Peyer's patch (tissue), 4 donors: Measurements from ENCODE around the gene SBF2. TPM values are rescaled to one million over a fixed set of nuclear protein-coding genes. Genes with fewer than 3 reads are reported as not detected.

Source experiments
- DNase-seq, 3 donors: peaks; one replicate each; pipeline ENCODE4 v3.0.0-alpha.2; 2017 to 2019
- H3K27ac ChIP-seq, 4 donors: fragments of 200-600 bp; sonication (generic); one replicate each; pipeline ENCODE4 v1.5.1; 2016 to 2019
- H3K27me3 ChIP-seq, 2 donors: fragments of 200-600 bp; sonication (generic); one replicate each; pipeline ENCODE4 v1.5.1; 2019
- H3K36me3 ChIP-seq, 3 donors: fragments of 200-600 bp; sonication (generic); one replicate each; pipeline ENCODE4 v1.5.1; 2016 to 2019
- H3K4me1 ChIP-seq, 4 donors: fragments of 200-600 bp; sonication (generic); one replicate each; pipeline ENCODE4 v1.5.1; 2016 to 2019
- H3K4me3 ChIP-seq, 4 donors: fragments of 200-600 bp; sonication (generic); 1 replicate in 3 of 4; 2 replicates in 1 of 4; pipeline ENCODE4 v1.5.1; 2016 to 2019; ENCODE audit warnings: mild to moderate bottlenecking in 1 of 4
- H3K9me3 ChIP-seq, 4 donors: fragments of 200-600 bp; sonication (generic); one replicate each; pipeline ENCODE4 v1.5.1; 2016 to 2019; ENCODE audit warnings: mild to moderate bottlenecking in 1 of 4
- CTCF ChIP-seq, 6 experiments: fragments of 450-650 bp in 4 of 6; fragments of 200-600 bp in 2 of 6; sonication (generic) in 1 of 6; IDR thresholded peaks; one replicate each; pipeline ENCODE4 v1.5.1; 2017 to 2019; ENCODE audit warnings: antibody characterized with exemption in 6 of 6, mild to moderate bottlenecking in 3 of 6, moderate library complexity in 1 of 6
- POLR2A ChIP-seq, 2 donors: fragments of 450-650 bp; IDR thresholded peaks; one replicate each; pipeline ENCODE4 v1.5.1; 2017; ENCODE audit warnings: antibody characterized with exemption in 2 of 2, mild to moderate bottlenecking in 2 of 2, moderate library complexity in 2 of 2
- total RNA-seq, 4 donors: library from RNA; depleted of rRNA; stranded (reverse); fragments of >200 nt; gene quantifications; one replicate each; pipeline ENCODE4 v1.1.0, GENCODE V29; 2016

Gene SBF2
- total RNA-seq, 4 donors from 2014 or later: 52.7 to 70.1 (median 56.7) TPM

DNA sequence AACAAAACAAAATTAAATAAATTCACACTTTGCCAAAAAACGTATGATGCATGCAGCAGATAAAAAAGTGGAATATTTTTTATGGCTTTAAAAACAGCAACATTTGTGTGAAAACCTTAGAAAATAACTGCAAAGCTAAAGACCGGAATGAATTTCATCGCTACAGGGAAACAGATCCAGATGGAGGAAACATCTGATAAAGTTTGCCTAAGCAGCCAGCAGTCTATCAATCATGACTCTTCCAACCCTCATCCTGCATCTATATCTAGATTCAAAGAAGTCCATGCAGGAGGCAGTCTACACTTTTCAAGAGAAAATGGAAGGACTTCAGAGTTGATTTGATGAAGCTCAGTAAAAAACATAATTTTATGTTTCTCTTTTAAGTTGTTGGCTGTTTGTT lies 503.3 kb downstream of the SBF2 start:
- no peak for DNase-seq
- H3K27me3 ChIP-seq: no peaks in the 10 kb centered on the region
- no peaks in the 10 kb centered on the region for H3K9me3 ChIP-seq
- no peak overlapping the region for H3K27ac ChIP-seq
- no peak overlapping the region for H3K4me3 ChIP-seq
- peaks cover 0 to 15% (median 0%) of the 10 kb centered on the region in 3 donors for H3K36me3 ChIP-seq
- no peak for TF ChIP-seq CTCF (IDR thresholded peaks at IDR 0.05)
- no peak for TF ChIP-seq POLR2A (IDR thresholded peaks at IDR 0.05)
- H3K4me1 ChIP-seq: no peaks in the 10 kb centered on the region

GRCh38 chr11:9789910-9790309 lies 504.1 kb downstream of the SBF2 start:
- TF ChIP-seq POLR2A (IDR thresholded peaks at IDR 0.05) (no peak), CTCF (IDR thresholded peaks at IDR 0.05) (no peak)
- H3K4me1 ChIP-seq: no peaks in the 10 kb centered on the region
- H3K27me3 ChIP-seq: no peaks in the 10 kb centered on the region
- H3K36me3 ChIP-seq: peaks cover 0 to 22% (median 0%) of the 10 kb centered on the region in 3 donors
- no peak for DNase-seq
- no peaks in the 10 kb centered on the region for H3K9me3 ChIP-seq
- H3K4me3 ChIP-seq: no peak overlapping the region
- no peak overlapping the region for H3K27ac ChIP-seq

DNA sequence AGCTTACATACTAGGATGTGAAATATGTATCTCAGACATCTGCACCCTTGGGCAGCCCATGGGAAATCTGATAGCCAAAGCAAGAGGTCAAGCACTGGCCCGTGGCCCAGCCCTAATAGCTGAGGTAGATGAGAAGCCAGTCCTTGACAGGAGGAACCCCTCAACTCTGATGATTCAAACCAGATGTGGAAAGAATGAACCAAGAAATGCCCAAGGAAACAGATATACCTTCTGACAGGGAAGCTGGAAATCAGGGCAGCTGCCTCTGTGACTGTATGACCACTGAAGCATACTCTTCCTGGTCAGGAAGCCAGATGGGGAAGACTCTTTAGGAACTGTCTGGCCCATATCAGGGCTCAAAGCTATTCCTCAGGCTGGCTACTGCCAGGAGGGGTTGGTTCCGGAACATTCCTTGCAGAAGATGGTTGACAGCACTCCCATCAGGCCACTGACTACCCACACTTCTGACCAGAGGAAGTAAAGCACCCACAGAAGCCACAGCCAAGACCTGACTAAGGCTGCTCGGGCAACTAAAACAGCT lies 506.0 kb downstream of the SBF2 start:
- Histone ChIP-seq H3K4me3 (no peak overlapping the region), H3K27ac (no peak overlapping the region), H3K36me3 (peaks cover 0 to 33% (median 0%) of the 10 kb centered on the region in 3 donors), H3K4me1 (no peaks in the 10 kb centered on the region), H3K9me3 (no peaks in the 10 kb centered on the region), H3K27me3 (no peaks in the 10 kb centered on the region)
- TF ChIP-seq CTCF (IDR thresholded peaks at IDR 0.05) (no peak), POLR2A (IDR thresholded peaks at IDR 0.05) (no peak)
- DNase-seq: no peak

DNA sequence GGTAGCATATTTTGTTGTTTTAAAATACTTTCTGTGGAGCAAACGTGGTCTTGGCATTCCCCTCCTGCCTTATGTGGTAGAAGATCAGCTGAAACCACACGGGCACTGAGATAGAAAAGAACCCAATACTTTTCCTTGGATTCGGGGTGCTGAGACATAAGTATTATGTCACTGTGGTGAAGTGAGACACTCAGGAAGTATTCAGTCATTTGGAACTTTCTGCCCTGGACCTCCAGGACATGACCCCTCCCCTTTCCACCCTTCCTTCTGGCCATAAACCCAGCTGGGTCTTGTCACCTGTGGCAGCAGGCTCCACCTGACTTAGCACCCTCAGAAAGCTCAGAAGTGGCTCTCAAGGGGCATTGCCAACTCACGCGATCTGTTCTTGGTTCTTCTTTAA lies 506.8 kb downstream of the SBF2 start:
- no peak overlapping the region for H3K4me3 ChIP-seq
- H3K27me3 ChIP-seq: no peaks in the 10 kb centered on the region
- TF ChIP-seq POLR2A (IDR thresholded peaks at IDR 0.05) (no peak), CTCF (IDR thresholded peaks at IDR 0.05) (no peak)
- peaks cover 0 to 33% (median 0%) of the 10 kb centered on the region in 3 donors for H3K36me3 ChIP-seq
- H3K27ac ChIP-seq: no peak overlapping the region
- no peak for DNase-seq
- H3K9me3 ChIP-seq: no peaks in the 10 kb centered on the region
- H3K4me1 ChIP-seq: no peaks in the 10 kb centered on the region

- Histone ChIP-seq H3K9me3 (no peaks in the 10 kb centered on the region), H3K4me1 (no peaks in the 10 kb centered on the region), H3K4me3 (no peak overlapping the region), H3K27me3 (no peaks in the 10 kb centered on the region), H3K27ac (no peak overlapping the region), H3K36me3 (peaks cover 0 to 52% (median 0%) of the 10 kb centered on the region in 3 donors)
- no peak for TF ChIP-seq CTCF (IDR thresholded peaks at IDR 0.05)
- no peak for TF ChIP-seq POLR2A (IDR thresholded peaks at IDR 0.05)
- DNase-seq: no peak
Measured at GRCh38 chr11:9784602-9785315, 509.3 kb downstream of the SBF2 start.
